CD4-positive, CD25-positive, alpha-beta regulatory T cell (primary cell): Measurements from ENCODE around the gene SLC23A2. TPM values are rescaled to one million over a fixed set of nuclear protein-coding genes. Genes with fewer than 3 reads are reported as not detected.
"Not testable (repeated sequence)": the region's sequence is repeated elsewhere in the genome, so short reads cannot be mapped to it uniquely, and the experiment has no call there.

ENCODE experiments used
- ATAC-seq, 2 donors: fragments of 150-1000 bp; cut with Tn5 transposase; one replicate each; pipeline ENCODE4 v1.10.0; 2021; ENCODE audit warnings: low read depth in 2 of 2, moderate number of reproducible peaks in 2 of 2, moderate library complexity in 1 of 2
- DNase-seq, 3 donors: peaks; one replicate each; pipeline versions ENCODE4 v3.0.0 to v3.0.0-alpha.2; 2012 to 2022; ENCODE audit warnings: mixed read lengths in 1 of 3
- H3K27ac ChIP-seq: one replicate; pipeline ENCODE4 v1.7.0; 2013; ENCODE audit warnings: mild to moderate bottlenecking, low read length; ENCODE audit not compliant: insufficient read depth, poor library complexity, severe bottlenecking
- H3K27me3 ChIP-seq: one replicate; pipeline ENCODE4 v1.7.0; 2013; ENCODE audit warnings: low read length; ENCODE audit not compliant: control insufficient read depth, insufficient read depth
- H3K36me3 ChIP-seq: one replicate; pipeline ENCODE4 v1.7.0; 2013; ENCODE audit warnings: mild to moderate bottlenecking, low read length, moderate library complexity; ENCODE audit not compliant: control insufficient read depth, insufficient read depth
- H3K4me1 ChIP-seq: 2 replicates; pipeline ENCODE4 v1.7.0; 2013; ENCODE audit warnings: mild to moderate bottlenecking, low read length; ENCODE audit not compliant: insufficient read depth, control insufficient read depth, poor library complexity, severe bottlenecking
- H3K4me3 ChIP-seq: one replicate; pipeline ENCODE4 v1.7.0; 2013; ENCODE audit warnings: low read depth, mild to moderate bottlenecking, low read length, moderate library complexity
- H3K9me3 ChIP-seq, 2 experiments: 1 replicate in 1 of 2; 2 replicates in 1 of 2; pipeline ENCODE4 v1.7.0; 2013; ENCODE audit warnings: low read length in 2 of 2, mild to moderate bottlenecking in 1 of 2, moderate library complexity in 1 of 2; ENCODE audit not compliant: control insufficient read depth in 2 of 2
- H3K27ac Mint-ChIP-seq, 3 donors: one replicate each; pipeline ENCODE4 v1.8.0; 2020 to 2022; ENCODE audit warnings: mild to moderate bottlenecking in 3 of 3, mixed read lengths in 3 of 3, moderate library complexity in 2 of 3
- H3K27me3 Mint-ChIP-seq: one replicate; pipeline ENCODE4 v1.8.0; 2022; ENCODE audit warnings: mild to moderate bottlenecking, mixed read lengths
- H3K36me3 Mint-ChIP-seq: one replicate; pipeline ENCODE4 v1.8.0; 2020; ENCODE audit warnings: mixed read lengths
- H3K4me1 Mint-ChIP-seq, 4 donors: one replicate each; pipeline ENCODE4 v1.8.0; 2020 to 2022; ENCODE audit warnings: mixed read lengths in 4 of 4, mild to moderate bottlenecking in 1 of 4
- H3K4me3 Mint-ChIP-seq, 4 donors: one replicate each; pipeline ENCODE4 v1.8.0; 2020 to 2022; ENCODE audit warnings: mild to moderate bottlenecking in 4 of 4, mixed read lengths in 4 of 4, moderate library complexity in 3 of 4
- H3K9me3 Mint-ChIP-seq, 7 donors: one replicate each; pipeline ENCODE4 v1.8.0; 2020 to 2022; ENCODE audit warnings: mixed read lengths in 7 of 7, mild to moderate bottlenecking in 3 of 7, moderate library complexity in 2 of 7
- polyA plus RNA-seq, 4 donors: library from polyadenylated mRNA; unstranded; fragments of 300-500 nt; fragmentation: Illumina TruSeq; gene quantifications; one replicate each; pipeline ENCODE4 v1.2.3, GENCODE V29; 2021
- total RNA-seq: library from RNA; stranded (reverse); gene quantifications from one replicate; pipeline ENCODE4 v1.2.3, GENCODE V29; 2022

SLC23A2 gene
- total and polyA plus RNA-seq, 5 donors from 2014 or later: 3.7 to 19.6 (median 4.7) TPM

DNA sequence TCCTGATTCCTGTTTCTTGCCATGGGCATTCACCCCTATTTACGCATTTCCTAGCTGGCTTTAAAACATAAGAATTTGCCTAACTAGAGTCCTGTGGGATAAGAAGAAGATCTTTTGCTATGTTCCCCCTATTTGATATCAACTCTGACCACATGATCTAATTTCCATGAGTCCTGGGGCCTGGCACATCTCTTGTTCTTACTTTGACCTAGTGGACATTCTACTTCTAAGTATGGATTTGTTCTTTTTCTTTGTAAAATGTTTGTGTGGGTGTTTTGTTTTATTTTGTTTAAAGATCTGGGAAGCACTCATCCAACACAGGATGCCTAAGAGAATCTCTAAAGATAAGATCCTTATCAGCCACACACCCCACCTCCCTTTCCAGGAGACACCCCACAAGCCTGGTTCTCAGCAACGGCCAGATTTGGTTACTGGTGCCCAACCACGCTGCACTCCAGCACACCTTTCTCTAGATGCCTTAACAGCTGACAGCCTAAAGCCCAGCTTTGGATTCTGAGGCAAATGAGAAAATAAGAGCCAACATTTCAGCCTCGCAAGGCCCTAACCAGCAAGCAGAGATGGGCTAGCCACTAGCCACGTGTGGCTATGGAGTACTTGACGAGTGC, 74.7 kb downstream of the SLC23A2 start:
- H3K27ac Mint-ChIP-seq: peak overlapping the region in 1 of 3 donors; percentile 47
- H3K4me3 Mint-ChIP-seq: no peak overlapping the region
- Histone ChIP-seq H3K27ac (no peak overlapping the region), H3K9me3 (no peaks in the 10 kb centered on the region), H3K27me3 (no peaks in the 10 kb centered on the region), H3K36me3 (peaks cover 13% of the 10 kb centered on the region), H3K4me1 (no peaks in the 10 kb centered on the region), H3K4me3 (no peak overlapping the region)
- no peak for ATAC-seq
- no peaks in the 10 kb centered on the region for H3K27me3 Mint-ChIP-seq
- peaks cover 33% of the 10 kb centered on the region for H3K36me3 Mint-ChIP-seq
- no peaks in the 10 kb centered on the region for H3K9me3 Mint-ChIP-seq
- no peak for DNase-seq
- H3K4me1 Mint-ChIP-seq: peaks cover 4 to 20% (median 11%) of the 10 kb centered on the region in 4 donors

GRCh38 chr20:4925842-4926530, 75.3 kb downstream of the SLC23A2 start:
- no peak for ATAC-seq
- Mint-ChIP-seq H3K4me1 (peaks cover 4 to 22% (median 11%) of the 10 kb centered on the region in 4 donors), H3K27ac (peak overlapping the region in 2 of 3 donors; percentile 47 to 68)

GRCh38 chr20:4924446-4924845, 76.9 kb downstream of the SLC23A2 start:
- ATAC-seq (no peak), DNase-seq (no peak)
- Mint-ChIP-seq H3K36me3 (peaks cover 23% of the 10 kb centered on the region), H3K9me3 (no peaks in the 10 kb centered on the region), H3K27ac (peak overlapping the region; percentile 54 to 83 (median 64)), H3K4me1 (peaks cover 4 to 22% (median 14%) of the 10 kb centered on the region in 4 donors), H3K4me3 (no peak overlapping the region), H3K27me3 (no peaks in the 10 kb centered on the region)
- no peak overlapping the region for H3K4me3 ChIP-seq
- no peaks in the 10 kb centered on the region for H3K27me3 ChIP-seq
- no peaks in the 10 kb centered on the region for H3K4me1 ChIP-seq
- peaks cover 2% of the 10 kb centered on the region for H3K36me3 ChIP-seq
- H3K9me3 ChIP-seq: no peaks in the 10 kb centered on the region
- no peak overlapping the region for H3K27ac ChIP-seq

More at GRCh38 chr20:4925842-4926530, 75.3 kb downstream of the SLC23A2 start:
- no peaks in the 10 kb centered on the region for H3K27me3 Mint-ChIP-seq
- H3K4me1 ChIP-seq: no peaks in the 10 kb centered on the region
- no peaks in the 10 kb centered on the region for H3K9me3 Mint-ChIP-seq
- H3K36me3 ChIP-seq: peaks cover 8% of the 10 kb centered on the region
- no peak overlapping the region for H3K4me3 Mint-ChIP-seq
- H3K36me3 Mint-ChIP-seq: peaks cover 28% of the 10 kb centered on the region
- no peaks in the 10 kb centered on the region for H3K9me3 ChIP-seq
- no peak overlapping the region for H3K4me3 ChIP-seq
- H3K27me3 ChIP-seq: no peaks in the 10 kb centered on the region
- no peak overlapping the region for H3K27ac ChIP-seq
- DNase-seq: no peak

GRCh38 chr20:4924032-4924431, 77.3 kb downstream of the SLC23A2 start:
- H3K27me3 Mint-ChIP-seq: no peaks in the 10 kb centered on the region
- H3K9me3 ChIP-seq: no peaks in the 10 kb centered on the region
- no peaks in the 10 kb centered on the region for H3K4me1 ChIP-seq
- peaks cover 4 to 22% (median 14%) of the 10 kb centered on the region in 4 donors for H3K4me1 Mint-ChIP-seq
- H3K4me3 Mint-ChIP-seq: no peak overlapping the region
- no peaks in the 10 kb centered on the region for H3K9me3 Mint-ChIP-seq
- peak overlapping the region; percentile 54 to 64 (median 59) for H3K27ac Mint-ChIP-seq
- no peaks in the 10 kb centered on the region for H3K27me3 ChIP-seq
- H3K36me3 ChIP-seq: peaks cover 2% of the 10 kb centered on the region
- H3K36me3 Mint-ChIP-seq: peaks cover 23% of the 10 kb centered on the region
- no peak for ATAC-seq
- H3K27ac ChIP-seq: no peak overlapping the region
- H3K4me3 ChIP-seq: no peak overlapping the region
- no peak for DNase-seq

DNA sequence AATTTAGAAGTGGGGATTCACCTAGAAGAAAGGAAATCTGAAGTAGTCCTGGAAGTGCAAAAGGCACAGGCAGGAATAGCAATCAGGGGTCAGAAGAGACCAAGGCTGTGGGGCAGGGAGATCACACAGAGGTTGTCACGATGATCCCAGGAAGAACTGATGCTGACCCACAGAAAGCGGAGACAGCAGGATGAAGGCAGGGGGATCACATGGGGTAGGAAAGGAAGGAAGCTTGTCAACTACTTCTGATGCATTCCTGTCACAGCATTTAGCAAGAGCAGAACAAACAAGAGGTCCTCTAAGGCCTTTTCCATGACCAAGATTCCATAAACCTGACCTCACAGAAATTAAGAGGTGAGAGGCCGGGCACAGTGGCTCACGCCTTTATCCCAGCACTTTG, 79.1 kb downstream of the SLC23A2 start:
- Histone ChIP-seq H3K36me3 (peaks cover 2% of the 10 kb centered on the region), H3K4me1 (no peaks in the 10 kb centered on the region), H3K4me3 (no peak overlapping the region), H3K27ac (no peak overlapping the region), H3K9me3 (no peaks in the 10 kb centered on the region), H3K27me3 (no peaks in the 10 kb centered on the region)
- peaks cover 4 to 17% (median 13%) of the 10 kb centered on the region in 4 donors for H3K4me1 Mint-ChIP-seq
- H3K36me3 Mint-ChIP-seq: peaks cover 26% of the 10 kb centered on the region
- no peak overlapping the region for H3K4me3 Mint-ChIP-seq
- no peaks in the 10 kb centered on the region for H3K27me3 Mint-ChIP-seq
- H3K9me3 Mint-ChIP-seq: no peaks in the 10 kb centered on the region
- ATAC-seq: no peak
- DNase-seq: no peak
- H3K27ac Mint-ChIP-seq: peak overlapping the region in 1 of 3 donors; percentile 47

DNA sequence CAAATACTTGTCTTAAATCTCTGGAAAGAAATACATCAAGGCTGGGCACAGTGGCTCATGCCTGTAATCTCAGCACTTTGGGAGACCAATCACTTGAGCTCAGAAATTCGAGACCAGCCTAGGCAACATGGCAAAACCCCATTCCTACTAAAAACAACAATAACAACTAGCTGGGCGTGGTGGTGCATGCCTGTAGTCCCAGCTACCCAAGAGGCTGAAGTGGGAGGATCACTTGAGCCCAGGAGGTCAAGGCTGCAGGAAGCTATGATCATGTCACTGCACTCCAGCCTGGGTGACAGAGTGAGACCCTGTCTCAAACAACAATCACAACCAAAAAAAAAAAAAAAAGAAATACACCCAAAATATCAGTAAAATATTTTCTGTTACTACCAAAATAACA, 80.0 kb downstream of the SLC23A2 start:
- DNase-seq, ATAC-seq, H3K4me1 ChIP-seq, H3K27ac ChIP-seq, H3K4me3 ChIP-seq, H3K9me3 ChIP-seq, H3K4me3 Mint-ChIP-seq, H3K27me3 Mint-ChIP-seq, H3K9me3 Mint-ChIP-seq, H3K27me3 ChIP-seq, H3K36me3 ChIP-seq: not testable (repeated sequence)
- Mint-ChIP-seq H3K36me3 (peaks cover 21% of the 10 kb centered on the region), H3K27ac (peak overlapping the region in 1 of 3 donors; percentile 2), H3K4me1 (peaks cover 4 to 20% (median 15%) of the 10 kb centered on the region in 4 donors)

DNA sequence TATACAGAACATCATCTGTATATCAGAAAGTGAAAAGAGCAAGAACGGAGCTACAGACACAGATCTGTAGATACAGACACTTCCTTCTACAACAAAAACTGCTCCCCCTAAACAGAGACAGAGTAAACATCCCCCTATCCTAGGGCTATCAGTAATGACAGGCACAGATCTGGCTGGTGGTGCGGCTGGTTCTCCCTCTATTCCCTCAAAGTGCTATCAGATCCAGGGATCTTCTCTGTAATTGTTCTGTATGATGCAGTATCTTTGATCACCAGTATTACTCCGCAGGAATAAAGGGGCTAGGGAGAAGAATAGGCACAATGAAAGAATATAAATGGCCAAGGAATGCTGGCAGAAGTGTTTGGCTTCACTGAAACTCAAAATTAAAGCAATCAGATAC, 80.7 kb downstream of the SLC23A2 start:
- H3K4me3 ChIP-seq: no peak overlapping the region

More for the DNA sequence above, 80.7 kb downstream of the SLC23A2 start:
- Mint-ChIP-seq H3K4me3 (no peak overlapping the region), H3K9me3 (no peaks in the 10 kb centered on the region), H3K27ac (peak overlapping the region in 1 of 3 donors; percentile 2), H3K4me1 (peaks cover 4 to 18% (median 15%) of the 10 kb centered on the region in 4 donors), H3K27me3 (no peaks in the 10 kb centered on the region), H3K36me3 (peaks cover 19% of the 10 kb centered on the region)
- no peak for ATAC-seq
- no peaks in the 10 kb centered on the region for H3K9me3 ChIP-seq
- H3K36me3 ChIP-seq: peaks cover 2% of the 10 kb centered on the region
- no peak for DNase-seq
- no peaks in the 10 kb centered on the region for H3K4me1 ChIP-seq
- H3K27me3 ChIP-seq: no peaks in the 10 kb centered on the region
- H3K27ac ChIP-seq: no peak overlapping the region
